Heart right ventricle (tissue), 16 donors: ENCODE data around the gene NDUFAF5. TPM values are rescaled to one million over a fixed set of nuclear protein-coding genes. Genes with fewer than 3 reads are reported as not detected.
"Not testable (repeated sequence)": the region's sequence is repeated elsewhere in the genome, so short reads cannot be mapped to it uniquely, and the experiment has no call there.

ENCODE experiments used
- ATAC-seq, 8 donors: fragments of 200-7000 bp; cut with Tn5 transposase; one replicate each; pipeline ENCODE4 v1.9.1; 2020; ENCODE audit warnings: mild to moderate bottlenecking in 8 of 8, moderate library complexity in 8 of 8, moderate number of reproducible peaks in 1 of 8
- DNase-seq, 2 donors: peaks; one replicate each; pipeline ENCODE4 v3.0.0-alpha.2; 2020
- H3K27ac ChIP-seq, 10 donors: fragments of 200-600 bp; sonication (generic) in 2 of 10; one replicate each; pipeline versions ENCODE4 v1.5.0 to v1.8.0; 2020 to 2022; ENCODE audit warnings: mild to moderate bottlenecking in 3 of 10
- H3K27me3 ChIP-seq, 7 donors: fragments of 200-600 bp; one replicate each; pipeline ENCODE4 v1.8.0; 2021 to 2022; ENCODE audit warnings: mild to moderate bottlenecking in 2 of 7
- H3K36me3 ChIP-seq, 9 donors: fragments of 200-600 bp; sonication (generic) in 1 of 9; one replicate each; pipeline versions ENCODE4 v1.5.0 to v1.8.0; 2020 to 2022; ENCODE audit warnings: mild to moderate bottlenecking in 2 of 9
- H3K4me1 ChIP-seq, 9 donors: fragments of 200-600 bp; sonication (generic) in 1 of 9; one replicate each; pipeline versions ENCODE4 v1.5.0 to v1.8.0; 2020 to 2022; ENCODE audit warnings: mild to moderate bottlenecking in 4 of 9
- H3K4me3 ChIP-seq, 10 donors: fragments of 200-600 bp; sonication (generic) in 2 of 10; one replicate each; pipeline versions ENCODE4 v1.5.0 to v1.8.0; 2020 to 2022; ENCODE audit warnings: mild to moderate bottlenecking in 7 of 10, moderate library complexity in 2 of 10
- H3K9me3 ChIP-seq, 11 donors: fragments of 200-600 bp in 10 of 11; sonication (generic) in 2 of 11; one replicate each; pipeline versions ENCODE4 v1.5.0 to v1.8.0; 2013 to 2022; ENCODE audit warnings: mild to moderate bottlenecking in 2 of 11, control low read depth in 1 of 11, moderate library complexity in 1 of 11
- whole genome bisulfite sequencing, 2 donors: extraction: QIAGEN DNeasy Blood & Tissue Kit; methylation state at CpG; one replicate each; pipeline ENCODE4 v1.1.7; 2013; ENCODE audit warnings: inconsistent platforms in 1 of 2; 5-methylcytosine and 5-hydroxymethylcytosine counted together
- intact Hi-C, 10 donors: fragments of 100-400 bp; cut with DNase I; formaldehyde crosslinking; loops; one replicate each; pipeline versions ENCODE4 v1.11.1 to v1.14.2; 2022
- long read RNA-seq, 3 donors: library from polyadenylated mRNA; unstranded; transcript quantifications; one replicate each; pipeline ENCODE4 v2.0.0, GENCODE V29; 2020 to 2021
- polyA plus RNA-seq, 2 donors: library from polyadenylated mRNA; stranded (reverse); fragments of 200-250 nt; gene quantifications; one replicate each; pipeline ENCODE4 v1.2.3, GENCODE V29; 2013
- total RNA-seq, 10 donors: library from RNA; stranded (reverse); fragmentation: NEBNext Ultra II Directional in 3 of 10; extraction: Animal tissue kit (Norgen Biotek cat#: 25700) in 3 of 10; gene quantifications; one replicate each; pipeline versions ENCODE4 v1.2.1 to v1.2.4, GENCODE V29; 2021 to 2023
- TF ChIP-seq, protein P1 (sequence below), 9 donors: fragments of 200-600 bp; sonication (generic) in 2 of 9; IDR thresholded peaks; one replicate each; pipeline versions ENCODE4 v1.5.0 to v1.8.0; 2021 to 2022; ENCODE audit warnings: antibody characterized with exemption in 9 of 9, mild to moderate bottlenecking in 5 of 9, moderate library complexity in 1 of 9
- donor health status: Arrhythmogenic right ventricular cardiomyopathy.
- donor health status: ischemic (EF 13 %, LVEDD 7.1; RV severe dilation, severe dysfunction).
- donor health status: healthy with polysubstance abuse.
- donor health status: DM: no; HTN: yes; CAD: no.
- donor health status: DM: no; HTN: no; CAD: no.
- donor health status: ischemic (EF 25% LVEDD 6.9; RV normal size, moderate dysfunction).
- donor health status: ischemic (EF 25% LVEDD 5.7; RV mildly dilated, moderate dysfunction).
- donor health status: healthy.
- donor health status: DM: yes; HTN: yes; CAD: no.
- donor health status: Ischemic cardiomyopathy.
- donor health status: ischemic (EF 35%, LVEDD 5.7; RV mildly dilated, moderate dysfunction).
- donor health status: nonischemic (EF 11% LVEDD 7.7; RV severe dilation, severe dysfunction).
- donor health status: DM: yes; HTN: yes; CAD: no.
- donor health status: PGD.
- donor health status: ischemic (EF 29% LVEDD 5.4; RV normal size, mild dysfunction).
- donor health status: nonischemic (EF 23%, LVEDD 6.1; RV moderate dilation, normal function).

NDUFAF5 gene, protein sequence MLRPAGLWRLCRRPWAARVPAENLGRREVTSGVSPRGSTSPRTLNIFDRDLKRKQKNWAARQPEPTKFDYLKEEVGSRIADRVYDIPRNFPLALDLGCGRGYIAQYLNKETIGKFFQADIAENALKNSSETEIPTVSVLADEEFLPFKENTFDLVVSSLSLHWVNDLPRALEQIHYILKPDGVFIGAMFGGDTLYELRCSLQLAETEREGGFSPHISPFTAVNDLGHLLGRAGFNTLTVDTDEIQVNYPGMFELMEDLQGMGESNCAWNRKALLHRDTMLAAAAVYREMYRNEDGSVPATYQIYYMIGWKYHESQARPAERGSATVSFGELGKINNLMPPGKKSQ
- total RNA-seq: 10 to 100 TPM; 47.4 to 83.4 (median 66.3) TPM
- 100 to 1,000 TPM in 1 of 2 donors, 10 to 100 TPM in 1; 42.0 to 112 TPM for polyA plus RNA-seq
- long read RNA-seq, donor 1, full-length matches to known transcripts: 12 of 14 reads
- long read RNA-seq, donor 1, partial matches to known transcripts: 0 of 14 reads
- long read RNA-seq, donor 1, other reads (novel, unspliced or antisense): 2 of 14 reads
- long read RNA-seq, donor 2, full-length matches to known transcripts: 16 of 28 reads
- long read RNA-seq, donor 2, partial matches to known transcripts: 4 of 28 reads
- long read RNA-seq, donor 2, other reads (novel, unspliced or antisense): 8 of 28 reads
- long read RNA-seq, donor 3, full-length matches to known transcripts: 35 of 45 reads
- long read RNA-seq, donor 3, partial matches to known transcripts: 1 of 45 reads
- long read RNA-seq, donor 3, other reads (novel, unspliced or antisense): 9 of 45 reads

DNA sequence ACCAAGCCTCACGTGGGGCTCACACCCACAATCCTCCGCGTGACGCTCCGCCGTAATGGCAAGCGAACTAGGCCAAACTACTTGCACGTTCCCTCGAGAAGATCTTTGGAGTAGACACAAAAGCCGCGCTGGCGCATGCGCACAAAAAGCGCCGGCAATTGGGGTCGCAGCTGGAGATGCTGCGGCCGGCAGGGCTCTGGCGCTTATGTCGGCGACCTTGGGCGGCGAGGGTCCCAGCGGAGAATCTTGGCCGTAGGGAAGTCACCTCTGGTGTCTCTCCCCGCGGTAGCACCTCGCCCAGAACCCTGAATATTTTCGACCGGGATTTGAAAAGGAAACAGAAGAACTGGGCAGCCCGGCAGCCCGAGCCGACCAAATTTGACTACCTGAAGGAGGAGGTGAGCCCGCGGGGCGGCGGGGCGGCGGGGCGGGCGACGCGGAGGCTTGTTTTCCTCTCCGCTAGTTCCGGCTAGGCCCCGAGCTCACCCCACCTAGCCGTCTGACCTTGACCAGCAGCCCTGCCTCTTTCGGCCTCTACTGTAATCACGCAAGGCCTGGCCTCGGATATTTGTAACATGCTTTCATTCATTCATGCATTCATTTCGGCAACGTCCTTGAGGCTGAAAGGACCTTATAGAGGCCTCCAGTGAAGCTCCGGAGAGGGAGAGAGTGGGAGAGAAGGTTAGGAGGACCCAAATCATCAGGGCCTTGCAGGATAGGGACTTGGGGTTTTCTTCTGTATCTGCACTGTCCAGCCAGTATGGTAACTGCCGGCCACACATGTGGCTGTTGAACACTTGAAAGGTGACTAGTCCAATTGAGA is at the start of gene NDUFAF5, which contains the start of gene ESF1:
Gene NDUFAF5, plus strand, starts transcription at position 136 of the 823 bp plus-strand sequence. Its CDS starts 41 bp downstream, at position 177.
Gene ESF1, minus strand, starts transcription at position 27 of the 823 bp plus-strand sequence. CDS start 1,779 bp downstream, outside the sequence.
- no peaks in the 10 kb centered on the region for H3K9me3 ChIP-seq
- intact Hi-C loops: loop anchor here in 3 of 10 donors (5.0 to 10.0 kb wide), 4 partner anchors 60 to 330 kb away; partner anchors contain the start of gene TASP1 (in 2 of the 3)
- TF ChIP-seq, protein P1, sequence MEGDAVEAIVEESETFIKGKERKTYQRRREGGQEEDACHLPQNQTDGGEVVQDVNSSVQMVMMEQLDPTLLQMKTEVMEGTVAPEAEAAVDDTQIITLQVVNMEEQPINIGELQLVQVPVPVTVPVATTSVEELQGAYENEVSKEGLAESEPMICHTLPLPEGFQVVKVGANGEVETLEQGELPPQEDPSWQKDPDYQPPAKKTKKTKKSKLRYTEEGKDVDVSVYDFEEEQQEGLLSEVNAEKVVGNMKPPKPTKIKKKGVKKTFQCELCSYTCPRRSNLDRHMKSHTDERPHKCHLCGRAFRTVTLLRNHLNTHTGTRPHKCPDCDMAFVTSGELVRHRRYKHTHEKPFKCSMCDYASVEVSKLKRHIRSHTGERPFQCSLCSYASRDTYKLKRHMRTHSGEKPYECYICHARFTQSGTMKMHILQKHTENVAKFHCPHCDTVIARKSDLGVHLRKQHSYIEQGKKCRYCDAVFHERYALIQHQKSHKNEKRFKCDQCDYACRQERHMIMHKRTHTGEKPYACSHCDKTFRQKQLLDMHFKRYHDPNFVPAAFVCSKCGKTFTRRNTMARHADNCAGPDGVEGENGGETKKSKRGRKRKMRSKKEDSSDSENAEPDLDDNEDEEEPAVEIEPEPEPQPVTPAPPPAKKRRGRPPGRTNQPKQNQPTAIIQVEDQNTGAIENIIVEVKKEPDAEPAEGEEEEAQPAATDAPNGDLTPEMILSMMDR (IDR thresholded peaks at IDR 0.05): no peak
- H3K4me1 ChIP-seq: peaks cover 0 to 46% (median 39%) of the 10 kb centered on the region in 9 donors
- H3K27me3 ChIP-seq: no peaks in the 10 kb centered on the region
- DNase-seq (peak; percentile 92 to 95), ATAC-seq (peak; percentile 98 to 99 (median 99))
- H3K27ac ChIP-seq: peak within 1 kb of the TSS; percentile 73 to 98 (median 94)
- 0 to 1% methylated on average over 54 of the region's 54 CpGs for WGBS, 2 donors
- H3K4me3 ChIP-seq: peak within 1 kb of the TSS; percentile 50 to 98 (median 88)
- peaks cover 0 to 60% (median 12%) of the 10 kb centered on the region in 9 donors for H3K36me3 ChIP-seq

DNA sequence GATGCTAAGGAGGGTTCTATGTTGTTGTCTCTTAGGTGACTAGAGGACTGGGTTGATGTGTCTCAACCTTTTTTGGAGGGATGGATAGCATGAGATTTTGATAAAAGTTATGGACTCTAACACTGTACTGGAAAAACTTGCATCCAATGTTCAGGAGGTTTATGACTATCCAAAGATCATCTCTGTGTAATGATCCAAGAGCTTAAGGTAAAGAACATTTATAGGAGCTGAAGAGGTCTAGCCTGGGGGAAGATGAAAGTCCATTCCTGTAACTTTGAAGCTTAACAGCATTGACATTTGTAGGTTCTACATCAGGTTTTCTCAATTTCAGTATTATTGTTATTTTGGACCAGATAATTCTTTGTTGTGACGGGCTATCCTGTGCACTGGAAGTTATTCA is 49.0 kb upstream of the NDUFAF5 start:
- H3K27me3 ChIP-seq: no peaks in the 10 kb centered on the region
- peak overlapping the region in 3 of 10 donors; percentile 27 to 55 (median 48) for H3K27ac ChIP-seq
- ATAC-seq (no peak), DNase-seq (no peak)
- H3K4me1 ChIP-seq: peaks cover 0 to 29% (median 11%) of the 10 kb centered on the region in 9 donors
- intact Hi-C loops: no loop called here
- TF ChIP-seq, protein P1 (IDR thresholded peaks at IDR 0.05): no peak
- peaks cover 0 to 47% (median 21%) of the 10 kb centered on the region in 9 donors for H3K36me3 ChIP-seq
- no peak overlapping the region for H3K4me3 ChIP-seq
- 95 to 98% methylated on average over 1 of the region's 1 CpG for WGBS, 2 donors
- peaks cover 0 to 14% (median 6%) of the 10 kb centered on the region in 11 donors for H3K9me3 ChIP-seq

- H3K4me3 ChIP-seq: no peak overlapping the region
- ATAC-seq (peak in 7 of 8 donors; percentile 39 to 91 (median 80)), DNase-seq (no peak)
- no peaks in the 10 kb centered on the region for H3K27me3 ChIP-seq
- peak overlapping the region in 9 of 10 donors; percentile 0 to 55 (median 27) for H3K27ac ChIP-seq
- TF ChIP-seq, protein P1 (IDR thresholded peaks at IDR 0.05): no peak
- H3K9me3 ChIP-seq: peaks cover 0 to 21% (median 7%) of the 10 kb centered on the region in 11 donors
- H3K36me3 ChIP-seq: peaks cover 0 to 47% (median 18%) of the 10 kb centered on the region in 9 donors
- 57 to 66% methylated on average over 3 of the region's 3 CpGs for WGBS, 2 donors
- H3K4me1 ChIP-seq: peaks cover 0 to 29% (median 11%) of the 10 kb centered on the region in 9 donors
- intact Hi-C loops: no loop called here
Measured at GRCh38 chr20:13736436-13737191, 48.2 kb upstream of the NDUFAF5 start.

GRCh38 chr20:13738187-13738586 is 46.6 kb upstream of the NDUFAF5 start:
- H3K36me3 ChIP-seq: peaks cover 0 to 43% (median 12%) of the 10 kb centered on the region in 9 donors
- intact Hi-C loops, H3K4me3 ChIP-seq, ATAC-seq, H3K27me3 ChIP-seq, DNase-seq: not testable (repeated sequence)
- H3K4me1 ChIP-seq: peaks cover 0 to 29% (median 11%) of the 10 kb centered on the region in 9 donors
- peaks cover 0 to 28% (median 7%) of the 10 kb centered on the region in 11 donors for H3K9me3 ChIP-seq
- WGBS, 2 donors: 98 to 100% methylated on average over 1 of the region's 1 CpG
- peak overlapping the region in 1 of 10 donors; percentile 48 for H3K27ac ChIP-seq
